GM21786 (cell line): ENCODE results near the gene SH3TC2.

Experiments
- ATAC-seq: cut with Tn5 transposase; IDR thresholded peaks from one replicate; pipeline ENCODE4 v1.9.1; 2021; ENCODE audit not compliant: unreplicated experiment

The SH3TC2 gene

GRCh38 chr5:149061341-149061740 is 1.5 kb downstream of the SH3TC2 start:
- ATAC-seq: no peak

- ATAC-seq: no peak
Measured at GRCh38 chr5:149060325-149060724, 2.5 kb downstream of the SH3TC2 start.

GRCh38 chr5:149056616-149057165 is 6.2 kb downstream of the SH3TC2 start:
- no peak for ATAC-seq

DNA sequence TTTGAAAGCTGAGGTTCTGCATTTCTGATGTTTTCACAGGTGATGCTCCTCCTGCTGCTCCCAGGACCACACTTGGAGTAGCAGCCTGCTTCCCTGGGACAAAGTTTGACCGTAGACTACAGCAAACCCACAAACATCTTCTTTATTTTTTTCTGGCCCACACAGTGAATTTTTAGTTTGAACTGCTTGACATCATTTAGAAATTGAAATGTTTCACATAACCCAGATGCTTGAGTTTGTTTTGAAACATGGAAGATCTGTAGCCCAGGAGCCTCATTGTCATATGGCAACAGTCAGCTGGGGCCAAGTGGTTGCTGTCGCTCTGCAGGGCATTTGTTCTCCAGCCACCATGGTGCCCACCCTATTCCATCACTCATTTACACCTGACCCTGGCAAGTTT is 8.4 kb downstream of the SH3TC2 start:
- ATAC-seq: no peak

GRCh38 chr5:149053072-149053695 is 9.7 kb downstream of the SH3TC2 start:
- ATAC-seq: no peak

- no peak for ATAC-seq
Measured at GRCh38 chr5:149049371-149049781, 13.5 kb downstream of the SH3TC2 start.

DNA sequence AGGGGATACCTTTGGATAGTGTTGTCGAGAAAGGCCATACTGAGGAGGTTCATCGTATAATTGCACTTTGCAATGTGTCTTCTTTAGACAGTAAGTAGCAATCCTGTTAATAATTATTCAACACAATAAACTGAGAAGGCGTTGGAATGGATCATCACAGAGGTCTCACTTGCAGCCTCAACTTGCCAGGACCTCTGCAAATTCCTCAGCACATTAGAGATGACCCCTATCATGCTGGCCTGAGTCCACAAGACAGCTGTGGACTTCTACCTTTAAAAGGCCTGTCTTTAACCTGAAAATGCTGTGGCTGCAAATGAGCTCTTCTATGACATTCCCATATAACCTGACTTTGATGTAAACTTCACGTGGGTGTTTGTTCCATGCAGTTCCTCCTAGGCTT is 14.1 kb downstream of the SH3TC2 start:
- no peak for ATAC-seq

DNA sequence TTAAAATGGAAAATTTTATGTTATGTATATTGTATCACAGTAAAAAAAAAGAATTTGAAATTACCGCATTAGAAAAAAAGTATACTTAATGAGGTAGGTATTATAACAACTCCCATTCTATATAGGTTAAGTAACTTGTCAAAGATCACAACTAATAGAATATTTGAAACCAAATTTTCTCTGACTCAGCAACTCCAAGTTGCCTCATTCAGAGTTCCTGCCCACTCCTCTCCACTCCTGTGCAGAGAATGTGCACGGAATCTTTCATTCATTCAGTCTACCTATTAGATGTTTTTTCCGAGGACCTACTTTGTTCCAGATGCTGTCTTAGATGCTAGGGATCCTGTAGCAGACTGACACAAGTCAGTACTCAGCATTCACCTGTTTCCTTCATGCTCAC is 15.4 kb downstream of the SH3TC2 start:
- ATAC-seq: no peak

- no peak for ATAC-seq
Measured at GRCh38 chr5:149046196-149046829, 16.5 kb downstream of the SH3TC2 start.

GRCh38 chr5:149045089-149045460 is 17.8 kb downstream of the SH3TC2 start:
- no peak for ATAC-seq

DNA sequence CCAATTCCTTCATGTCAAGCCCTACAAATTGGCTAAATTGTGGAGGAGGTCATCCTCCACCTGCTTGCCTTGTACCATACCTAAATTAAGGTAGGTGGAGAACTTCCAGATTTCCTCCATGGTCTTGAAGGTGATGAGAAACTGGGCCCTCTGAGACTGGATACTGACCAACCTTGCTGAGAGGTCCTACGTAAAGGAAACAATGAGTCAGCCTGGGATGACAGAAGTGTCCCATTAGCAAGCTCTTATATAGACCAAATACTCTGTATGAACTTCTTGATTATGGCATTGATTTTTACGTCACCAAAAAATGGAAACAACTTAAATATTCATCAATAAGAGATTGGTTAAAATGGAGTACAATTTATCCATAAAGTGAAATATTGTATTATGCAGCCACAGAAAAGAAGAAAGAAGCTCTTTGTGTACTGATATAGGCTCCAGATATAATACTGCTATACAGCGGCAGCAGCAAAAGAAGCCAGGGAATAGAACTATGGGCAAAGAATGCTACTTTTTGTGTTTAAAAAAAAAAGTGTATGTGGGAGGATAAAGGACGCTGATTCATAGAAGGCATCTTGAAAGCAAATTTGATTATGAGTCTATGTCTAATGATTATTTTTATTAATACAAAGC is 18.3 kb downstream of the SH3TC2 start:
- no peak for ATAC-seq

GRCh38 chr5:149043641-149044040 is 19.2 kb downstream of the SH3TC2 start:
- no peak for ATAC-seq

DNA sequence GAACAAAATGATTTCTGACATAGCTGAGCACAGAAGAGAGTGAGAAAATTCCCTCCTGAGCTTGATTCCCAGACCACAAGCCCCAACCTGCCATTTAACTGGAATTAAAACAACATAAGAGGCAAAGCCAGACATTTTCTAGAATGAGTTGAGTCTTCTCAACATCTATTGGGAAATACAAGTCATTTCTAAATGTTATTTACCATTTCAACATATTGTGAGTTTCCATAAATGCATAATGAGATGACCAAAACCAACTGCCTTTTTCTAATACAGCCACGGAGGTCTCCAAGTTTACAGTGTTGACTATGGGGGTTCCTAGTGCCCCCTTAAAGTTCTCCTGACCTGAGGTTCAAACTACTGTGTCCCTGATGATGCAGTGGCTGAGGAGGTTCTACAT is 20.0 kb downstream of the SH3TC2 start:
- ATAC-seq: no peak

DNA sequence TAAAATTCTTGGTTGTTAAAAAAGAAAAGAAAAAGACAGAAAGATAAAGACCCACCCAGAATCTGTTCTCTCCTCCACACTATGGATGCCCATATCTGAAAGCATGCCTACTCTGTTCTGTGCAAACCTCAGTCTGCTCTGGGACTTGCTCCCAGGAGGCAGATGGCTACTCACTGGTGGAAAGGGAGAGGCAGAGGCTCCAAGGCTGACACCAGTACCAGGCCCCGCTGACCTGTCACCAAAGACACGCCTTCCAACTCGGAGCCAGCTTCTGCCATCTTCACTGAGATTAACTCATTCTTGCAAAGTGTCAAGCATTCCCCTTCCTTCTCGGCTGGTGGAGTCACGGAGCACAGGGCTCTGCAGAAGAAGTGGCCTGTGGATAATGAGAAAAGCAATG is 21.6 kb downstream of the SH3TC2 start:
- no peak for ATAC-seq

DNA sequence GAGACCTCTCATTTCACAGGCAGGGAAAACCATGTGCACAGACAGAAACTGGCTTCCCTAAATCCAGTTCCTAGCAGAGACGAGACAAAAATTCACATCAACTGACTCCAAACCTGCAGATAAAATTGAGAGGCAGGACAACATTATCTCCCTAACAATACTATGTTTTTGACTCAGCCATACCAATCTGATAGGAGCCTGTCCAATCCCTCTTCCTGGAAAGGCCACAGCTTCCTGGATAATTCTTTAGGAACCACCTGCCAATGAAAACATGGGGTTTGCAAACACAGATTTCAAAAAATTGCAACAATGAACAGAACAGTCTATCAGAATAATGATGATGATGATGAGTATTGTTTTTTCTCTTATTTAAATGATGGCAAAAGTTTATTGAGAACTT is 22.4 kb downstream of the SH3TC2 start:
- ATAC-seq: no peak

DNA sequence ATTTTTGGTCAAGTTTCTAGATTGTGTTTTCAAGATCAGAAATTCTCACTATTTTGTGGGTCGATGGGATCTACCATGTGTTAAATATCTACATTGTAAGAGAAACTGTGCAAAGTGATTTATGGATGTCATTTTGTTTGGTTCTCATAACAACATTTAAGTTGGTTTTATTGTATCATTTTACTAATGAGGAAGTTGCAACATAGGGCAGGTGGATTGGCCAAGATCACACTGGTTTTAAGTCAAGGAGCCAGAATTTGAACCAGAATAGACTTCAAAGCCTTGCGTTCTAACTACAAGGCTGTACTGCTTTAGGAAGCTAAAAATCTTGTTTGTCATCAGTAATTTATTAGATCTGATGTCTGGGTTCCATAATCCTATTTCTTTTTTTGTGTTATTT is 23.4 kb downstream of the SH3TC2 start:
- ATAC-seq: no peak

DNA sequence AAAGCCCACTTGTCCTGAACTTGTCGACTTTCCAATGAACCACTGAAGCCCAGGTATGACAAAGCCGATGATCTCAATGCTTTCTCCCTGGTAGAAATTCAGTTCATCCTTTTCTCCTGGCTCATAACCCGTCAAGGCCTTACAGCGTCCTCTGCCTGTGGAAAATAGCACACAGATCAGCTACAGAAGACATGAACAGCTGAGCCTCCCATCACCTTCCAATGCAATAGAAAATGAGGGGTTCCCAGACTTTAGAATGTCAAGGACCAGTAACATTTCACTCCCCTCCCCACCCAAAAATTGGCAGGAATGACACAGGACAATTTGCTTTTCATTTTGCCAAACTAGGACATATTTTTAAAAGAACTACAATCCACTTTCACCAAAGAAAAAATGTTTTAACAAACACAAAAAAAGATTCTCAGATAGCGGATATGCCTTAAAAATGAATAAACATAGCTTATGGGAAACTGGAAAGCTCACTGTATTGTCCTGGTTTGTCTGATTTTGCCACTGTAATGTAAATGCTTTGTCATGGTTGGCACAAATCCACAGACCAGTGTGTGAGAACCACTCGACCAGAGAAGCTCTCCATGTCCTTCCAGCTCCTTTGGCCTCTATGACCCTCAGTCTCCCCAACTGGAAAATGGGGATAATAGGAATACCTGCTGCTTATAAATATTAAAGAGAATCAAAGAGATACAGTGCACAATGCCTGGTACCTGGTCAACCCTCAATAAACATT is 24.4 kb downstream of the SH3TC2 start:
- ATAC-seq: no peak

DNA sequence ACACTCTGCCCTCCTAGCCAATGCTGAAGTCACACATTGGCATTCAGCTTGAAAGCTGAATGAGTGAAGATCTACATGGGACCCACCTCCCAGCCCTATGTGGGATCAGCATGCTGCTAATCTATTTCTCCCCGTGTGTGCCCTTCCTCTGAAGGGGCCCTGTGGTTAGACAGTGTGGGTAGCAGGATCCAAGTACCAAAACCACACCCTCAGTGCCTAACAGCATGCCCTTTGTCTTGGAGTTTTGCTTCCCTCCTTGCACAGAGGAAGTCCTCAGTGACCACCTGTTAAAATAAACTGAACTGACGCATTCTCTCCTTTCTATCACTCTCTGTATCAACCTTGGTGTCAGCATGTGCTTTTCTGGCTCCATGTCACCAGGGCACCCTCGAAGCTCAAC is 25.0 kb downstream of the SH3TC2 start:
- peak; percentile 50 for ATAC-seq

GRCh38 chr5:149036970-149037369 is 25.9 kb downstream of the SH3TC2 start:
- ATAC-seq: no peak

GRCh38 chr5:149036168-149036567 is 26.7 kb downstream of the SH3TC2 start:
- ATAC-seq: no peak

DNA sequence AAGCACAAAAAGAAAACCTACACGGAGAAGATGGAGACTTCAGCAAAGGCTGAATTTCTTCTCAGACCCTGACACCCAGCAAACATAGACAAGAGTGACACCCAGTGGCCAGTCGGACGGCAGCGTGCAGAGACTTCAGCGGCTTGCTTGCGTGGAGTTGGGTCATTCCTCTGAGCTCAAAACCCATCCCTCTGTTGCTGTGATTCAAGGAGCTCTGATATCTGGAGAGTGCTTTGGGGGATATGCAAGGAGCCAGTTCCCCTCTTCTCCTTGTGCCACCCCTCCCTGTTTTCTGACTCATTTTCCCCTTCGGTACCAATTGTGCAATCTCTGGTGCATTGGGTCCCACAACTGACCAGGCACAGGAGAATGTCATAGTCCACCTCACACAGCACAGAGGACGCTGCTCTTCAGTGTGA is 27.5 kb downstream of the SH3TC2 start:
- peak; percentile 87 for ATAC-seq
